ENCODE data around the gene PCCA.

Gene PCCA

DNA sequence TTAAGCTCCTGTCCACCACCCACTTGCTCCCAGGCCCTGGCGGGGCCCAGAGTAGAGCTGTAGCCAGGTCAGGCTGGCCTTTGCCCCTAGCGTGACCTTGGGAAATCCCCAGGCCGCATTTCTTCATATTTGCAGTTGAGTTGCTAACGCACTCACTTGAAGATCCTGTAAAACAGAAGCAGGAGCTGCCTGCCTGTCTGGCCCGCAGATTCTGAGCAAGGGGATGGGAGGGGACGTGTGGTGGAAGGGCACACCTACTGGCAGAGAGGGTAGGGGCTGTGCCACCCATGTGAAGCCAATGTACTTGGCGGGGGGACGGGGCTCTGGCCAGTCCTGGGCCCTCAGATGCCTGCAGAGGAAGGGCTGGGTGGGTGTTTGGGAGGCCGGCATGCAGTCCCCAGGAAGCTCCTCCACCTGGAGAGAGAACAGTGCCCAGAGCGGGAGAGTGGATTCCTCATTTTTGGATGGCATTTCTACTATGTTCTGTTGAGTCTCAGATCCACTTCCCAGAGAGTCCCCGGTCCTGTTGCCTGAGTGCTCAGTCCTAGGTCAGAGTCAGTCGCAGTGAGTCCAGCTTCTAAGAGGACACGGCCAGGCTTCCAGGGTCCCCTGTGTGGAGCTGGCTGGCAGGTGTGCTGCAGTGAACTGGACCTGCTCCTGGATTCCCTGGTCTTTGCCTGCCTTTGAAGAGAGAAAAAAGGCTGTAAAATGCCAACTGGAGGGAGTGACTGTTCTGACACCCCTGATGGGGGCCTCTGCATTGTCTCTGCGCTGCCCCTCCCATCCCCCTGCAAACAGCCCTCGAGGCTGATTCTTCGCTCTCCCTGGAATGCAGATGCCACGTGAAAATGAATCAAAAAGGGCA lies 436.8 kb downstream of the PCCA start:
- TF ChIP-seq GATA1 (IDR thresholded peaks at IDR 0.05; ENCODE audit: low read depth, low read length) (no peak), POLR2A (IDR thresholded peaks at IDR 0.05; ENCODE audit: low read length) (no peak)
- no peak for DNase-seq

DNA sequence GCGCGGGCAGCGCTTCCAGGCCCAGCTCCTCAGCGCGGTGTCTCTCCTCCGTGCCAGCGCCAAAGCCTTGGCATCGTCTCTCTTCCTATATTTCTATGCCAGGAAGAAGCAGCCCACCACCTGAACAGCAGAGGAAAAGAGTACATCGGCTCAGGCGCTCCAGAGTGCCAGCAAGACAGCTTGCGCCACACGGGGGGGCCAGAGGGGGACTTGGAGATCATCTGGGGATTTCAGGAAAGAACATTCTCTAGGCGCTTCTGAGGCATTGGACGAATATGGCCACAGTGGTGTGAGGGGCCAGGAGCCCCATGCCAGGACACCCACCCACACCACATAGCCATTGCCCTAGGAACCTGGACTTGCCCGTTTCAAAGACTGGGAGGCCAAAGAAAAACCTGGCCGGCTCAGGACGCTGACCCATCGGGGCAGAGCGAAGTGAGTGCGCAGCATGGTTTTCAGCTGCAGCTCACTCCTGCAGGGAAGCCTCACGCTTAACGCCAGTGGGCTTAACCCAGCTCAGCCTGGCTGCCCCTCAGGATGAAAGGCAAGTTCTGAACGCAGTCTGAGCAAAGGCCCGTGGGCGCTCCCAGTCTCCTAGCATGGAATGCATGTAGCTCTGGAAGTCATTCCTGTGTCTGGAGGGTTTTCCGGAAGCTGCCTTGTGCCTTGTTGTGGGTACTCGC lies 437.6 kb downstream of the PCCA start:
- no peak for DNase-seq
- TF ChIP-seq GATA1 (IDR thresholded peaks at IDR 0.05; ENCODE audit: low read depth, low read length) (no peak), POLR2A (IDR thresholded peaks at IDR 0.05; ENCODE audit: low read length) (no peak)

DNA sequence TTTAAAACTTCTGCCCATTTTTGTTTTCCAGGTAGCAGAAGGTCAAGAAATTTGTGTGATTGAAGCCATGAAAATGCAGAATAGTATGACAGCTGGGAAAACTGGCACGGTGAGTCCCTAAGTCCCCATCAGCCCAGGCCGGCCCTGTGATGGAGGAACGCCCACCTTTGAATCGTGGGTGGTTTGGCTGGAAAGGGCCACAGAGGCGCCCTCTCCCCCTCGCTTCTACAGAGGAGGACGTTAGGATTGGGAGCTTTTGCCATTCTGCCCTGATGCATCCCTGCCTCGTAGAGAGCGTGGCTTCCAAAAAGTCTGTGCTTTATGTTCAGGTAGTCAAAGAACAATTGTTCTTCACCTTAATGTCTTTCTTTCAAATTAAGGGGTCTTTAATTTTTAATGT lies 438.8 kb downstream of the PCCA start:
- DNase-seq: no peak

DNA sequence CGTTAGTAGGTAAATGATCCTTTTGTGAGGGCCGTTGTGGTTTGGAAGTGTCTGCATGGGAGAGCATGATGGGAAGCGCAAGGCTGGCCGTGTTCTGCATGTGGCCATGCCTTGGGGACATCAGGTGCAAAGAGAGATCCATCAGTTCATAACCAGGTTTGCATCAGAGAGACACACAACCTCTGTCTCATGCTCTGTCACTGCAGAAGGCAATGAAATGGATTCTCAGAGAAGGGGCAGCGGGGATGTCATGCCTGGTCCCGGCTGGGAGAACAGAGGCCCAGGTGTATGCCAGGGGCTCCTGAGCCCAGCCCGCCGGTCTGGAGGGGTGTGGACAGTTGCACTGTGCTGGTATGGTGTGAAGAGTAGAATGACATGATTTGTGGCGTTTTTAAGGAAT lies 439.5 kb downstream of the PCCA start:
- TF ChIP-seq POLR2A (IDR thresholded peaks at IDR 0.05; ENCODE audit: low read length) (no peak), GATA1 (IDR thresholded peaks at IDR 0.05; ENCODE audit: low read depth, low read length) (no peak)

More for the DNA sequence above, 438.8 kb downstream of the PCCA start:
- TF ChIP-seq GATA1 (IDR thresholded peaks at IDR 0.05; ENCODE audit: low read depth, low read length): no peak
- TF ChIP-seq POLR2A (IDR thresholded peaks at IDR 0.05; ENCODE audit: low read length): no peak

DNA sequence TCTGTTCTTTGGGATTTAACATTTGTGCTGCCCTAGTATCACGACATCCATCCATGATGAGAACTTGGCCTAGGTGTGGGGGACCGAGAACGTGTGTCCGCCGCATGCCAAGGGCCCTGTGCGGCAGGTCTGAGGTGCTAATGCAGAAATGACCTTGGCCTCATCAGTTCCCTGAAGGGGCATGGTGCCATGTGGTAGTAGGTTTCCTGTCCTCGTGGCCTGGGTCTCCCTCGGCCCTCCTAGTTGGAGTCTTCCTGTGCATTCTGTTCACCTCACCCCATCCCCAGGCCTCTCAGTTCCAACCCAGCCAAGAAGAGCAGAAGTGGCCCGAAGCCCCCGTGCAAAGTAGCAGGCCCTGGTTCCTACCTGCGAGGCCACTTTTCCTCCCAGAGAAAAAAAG lies 439.9 kb downstream of the PCCA start:
- DNase-seq: no peak
- TF ChIP-seq POLR2A (IDR thresholded peaks at IDR 0.05; ENCODE audit: low read length): no peak
- no peak for TF ChIP-seq GATA1 (IDR thresholded peaks at IDR 0.05; ENCODE audit: low read depth, low read length)

More for the DNA sequence above, 439.5 kb downstream of the PCCA start:
- no peak for DNase-seq

DNA sequence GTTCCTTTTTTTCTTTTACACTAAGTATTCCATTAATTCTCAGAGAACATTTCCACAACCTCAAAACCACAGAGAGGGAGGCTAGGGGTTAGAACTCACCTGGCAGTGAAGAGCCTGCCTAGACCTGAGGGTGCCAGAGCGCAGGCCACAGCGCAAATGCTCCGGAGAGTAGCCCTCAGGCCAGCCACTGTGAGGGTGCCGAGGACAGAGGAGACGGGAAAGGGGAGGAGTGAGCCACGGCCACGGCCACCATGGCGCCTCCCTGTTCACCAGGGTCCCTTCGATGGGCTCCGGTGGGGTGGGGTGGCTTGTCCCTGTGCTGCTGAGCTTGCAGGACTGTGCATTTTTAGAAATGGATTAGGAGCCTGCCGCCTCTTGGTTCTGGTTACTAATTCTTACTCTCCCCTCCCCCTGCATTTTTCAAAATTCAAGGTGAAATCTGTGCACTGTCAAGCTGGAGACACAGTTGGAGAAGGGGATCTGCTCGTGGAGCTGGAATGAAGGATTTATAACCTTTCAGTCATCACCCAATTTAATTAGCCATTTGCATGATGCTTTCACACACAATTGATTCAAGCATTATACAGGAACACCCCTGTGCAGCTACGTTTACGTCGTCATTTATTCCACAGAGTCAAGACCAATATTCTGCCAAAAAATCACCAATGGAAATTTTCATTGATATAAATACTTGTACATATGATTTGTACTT lies 440.9 kb downstream of the PCCA start:
- no peak for DNase-seq
- TF ChIP-seq GATA1 (IDR thresholded peaks at IDR 0.05; ENCODE audit: low read depth, low read length): no peak
- no peak for TF ChIP-seq POLR2A (IDR thresholded peaks at IDR 0.05; ENCODE audit: low read length)

DNA sequence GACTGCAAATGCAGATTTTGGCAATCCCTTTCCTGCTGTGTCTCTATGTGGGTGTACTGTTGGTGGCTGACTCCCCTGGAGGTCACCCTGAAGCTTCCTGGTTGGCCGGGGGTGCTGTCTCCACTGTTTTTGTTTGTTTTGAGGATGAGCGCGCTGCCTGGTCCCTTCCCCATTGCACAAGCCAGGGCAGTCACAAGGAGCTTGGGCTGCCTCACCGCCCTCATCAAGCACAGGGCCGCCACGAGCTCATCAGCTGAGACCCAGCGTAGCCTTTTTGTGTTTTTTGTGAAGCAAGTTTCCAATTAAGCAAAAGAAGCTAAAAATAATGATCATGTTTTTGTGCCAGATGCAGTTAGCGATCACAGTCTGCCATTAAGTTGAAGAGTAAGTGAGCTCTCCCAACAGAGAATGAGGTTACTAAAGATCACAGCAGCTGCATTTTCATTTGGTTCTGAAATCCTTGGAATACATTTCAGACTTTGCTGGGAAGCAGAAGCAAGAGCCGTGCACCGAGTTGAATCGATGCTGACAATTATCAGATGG lies 441.8 kb downstream of the PCCA start:
- no peak for TF ChIP-seq GATA1 (IDR thresholded peaks at IDR 0.05; ENCODE audit: low read depth, low read length)
- TF ChIP-seq POLR2A (IDR thresholded peaks at IDR 0.05; ENCODE audit: low read length): no peak
- DNase-seq: no peak

DNA sequence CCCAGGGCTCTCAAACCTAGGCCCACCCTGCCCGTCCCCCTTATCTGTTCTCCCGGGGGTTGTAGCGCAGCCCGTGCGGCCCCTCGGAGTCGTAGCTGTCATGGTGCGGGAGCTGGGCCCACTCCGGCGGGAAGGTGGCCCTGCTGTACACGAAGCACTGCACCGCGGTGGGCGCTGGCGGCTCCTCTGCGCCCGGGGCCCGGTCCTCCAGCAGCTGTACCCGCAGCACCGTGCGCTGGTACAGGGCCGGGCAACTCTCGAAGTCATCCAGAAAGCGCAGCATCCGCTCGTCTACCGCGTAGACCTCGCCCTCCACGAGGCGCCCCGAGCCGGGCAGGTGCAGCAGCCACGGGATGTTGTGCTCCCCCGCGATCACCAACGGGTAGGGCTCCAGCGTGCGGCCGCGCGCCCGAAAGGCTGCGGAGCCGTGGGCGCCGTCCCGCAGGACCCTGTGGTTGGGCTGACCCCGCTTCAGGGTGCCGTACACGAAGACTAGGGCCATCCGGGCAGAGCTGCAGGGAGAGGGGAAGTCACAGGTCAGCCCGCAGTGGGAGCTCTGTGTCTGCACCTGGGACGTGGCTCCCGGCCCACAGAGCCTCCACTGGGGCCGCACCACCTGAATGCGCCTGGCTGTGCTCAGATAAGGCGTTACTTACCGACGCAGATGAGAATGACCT lies 443.3 kb downstream of the PCCA start:
- DNase-seq: no peak
- no peak for TF ChIP-seq GATA1 (IDR thresholded peaks at IDR 0.05; ENCODE audit: low read depth, low read length)
- no peak for TF ChIP-seq POLR2A (IDR thresholded peaks at IDR 0.05; ENCODE audit: low read length)

DNA sequence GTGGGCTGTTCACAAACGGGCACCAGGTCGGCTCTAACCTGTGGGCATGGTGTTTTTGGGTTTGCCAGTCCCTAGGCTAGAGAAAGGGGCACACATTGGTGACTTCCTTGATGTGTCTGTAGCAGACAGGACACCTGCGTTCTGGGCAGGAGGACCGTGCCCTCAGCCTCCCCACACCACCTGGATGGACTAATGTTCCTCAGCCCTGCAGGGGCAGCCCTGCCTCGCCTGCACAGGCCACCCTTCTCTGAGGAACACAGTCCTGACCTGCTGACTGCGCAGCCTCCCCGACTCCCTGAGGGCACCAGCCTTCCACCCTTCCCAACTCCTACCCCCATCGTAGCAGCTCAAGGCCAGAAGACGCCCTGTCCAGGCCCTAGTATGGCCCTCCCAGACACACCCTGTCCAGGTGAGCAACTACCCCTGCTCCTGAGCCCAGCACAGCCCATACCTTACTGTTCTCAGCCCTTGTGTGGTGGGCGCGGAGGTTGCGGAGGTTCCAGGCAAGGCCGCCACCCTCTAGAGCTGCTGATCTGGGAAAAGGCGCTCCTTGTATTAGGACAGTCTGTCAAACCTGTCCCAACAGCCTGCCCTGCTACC lies 444.0 kb downstream of the PCCA start:
- no peak for DNase-seq
- TF ChIP-seq POLR2A (IDR thresholded peaks at IDR 0.05; ENCODE audit: low read length) (no peak), GATA1 (IDR thresholded peaks at IDR 0.05; ENCODE audit: low read depth, low read length) (no peak)

DNA sequence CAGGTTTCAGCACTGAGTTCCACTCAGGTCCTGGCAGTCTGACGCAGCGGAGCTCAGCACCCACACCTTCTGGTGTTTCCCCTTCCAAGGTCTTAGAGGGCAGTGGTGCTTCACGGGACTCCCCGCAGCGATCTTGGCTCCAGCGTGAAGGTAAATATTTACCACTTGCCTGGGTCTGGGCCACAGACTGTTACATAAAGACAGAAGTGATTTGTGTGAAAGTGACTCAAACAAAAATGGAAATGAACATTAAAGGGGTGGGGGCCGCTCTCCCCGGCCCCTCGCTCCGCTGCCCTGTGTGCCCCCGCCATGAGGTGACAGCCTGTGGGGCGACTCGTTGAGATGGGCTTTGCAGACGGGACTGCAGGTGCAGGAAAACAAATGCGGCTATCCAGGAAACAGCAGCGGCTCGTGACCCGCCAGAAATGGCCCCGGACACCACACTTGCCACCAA lies 444.7 kb downstream of the PCCA start:
- DNase-seq: no peak
- TF ChIP-seq GATA1 (IDR thresholded peaks at IDR 0.05; ENCODE audit: low read depth, low read length) (no peak), POLR2A (IDR thresholded peaks at IDR 0.05; ENCODE audit: low read length) (no peak)

DNA sequence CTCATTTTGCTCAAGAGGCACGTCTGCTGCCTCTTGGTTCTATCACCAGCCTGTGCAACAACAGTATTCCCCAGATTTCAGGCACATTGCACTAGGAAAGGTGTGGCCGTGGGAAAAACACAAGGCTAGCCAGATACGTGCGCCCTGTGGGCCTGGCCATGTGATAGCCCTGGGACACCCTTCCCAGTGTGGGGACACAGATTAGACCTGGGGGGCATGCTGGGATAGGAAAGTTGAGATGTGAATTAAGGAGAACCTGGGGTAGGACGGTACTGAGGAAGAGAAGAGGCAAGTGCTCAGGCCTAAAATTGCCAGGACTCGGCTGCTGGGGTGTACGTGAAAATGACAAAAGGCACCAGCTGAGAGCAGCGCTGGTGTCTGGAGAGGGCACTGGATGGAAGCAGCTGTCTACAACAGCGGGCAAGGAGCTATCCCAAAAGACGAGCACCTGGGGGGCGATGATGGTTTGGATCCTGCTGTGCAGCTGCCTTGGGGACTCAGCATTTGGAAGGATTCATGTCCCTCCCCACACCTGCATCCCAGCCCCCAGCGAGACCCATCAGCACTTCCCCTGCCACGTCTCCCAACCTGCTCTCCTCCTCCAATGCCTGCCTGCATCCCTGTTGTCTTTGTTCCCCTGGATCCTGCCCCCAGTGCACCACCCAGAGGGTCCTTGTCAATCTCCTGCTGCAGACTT lies 445.4 kb downstream of the PCCA start:
- no peak for DNase-seq
- no peak for TF ChIP-seq GATA1 (IDR thresholded peaks at IDR 0.05; ENCODE audit: low read depth, low read length)
- TF ChIP-seq POLR2A (IDR thresholded peaks at IDR 0.05; ENCODE audit: low read length): no peak

DNA sequence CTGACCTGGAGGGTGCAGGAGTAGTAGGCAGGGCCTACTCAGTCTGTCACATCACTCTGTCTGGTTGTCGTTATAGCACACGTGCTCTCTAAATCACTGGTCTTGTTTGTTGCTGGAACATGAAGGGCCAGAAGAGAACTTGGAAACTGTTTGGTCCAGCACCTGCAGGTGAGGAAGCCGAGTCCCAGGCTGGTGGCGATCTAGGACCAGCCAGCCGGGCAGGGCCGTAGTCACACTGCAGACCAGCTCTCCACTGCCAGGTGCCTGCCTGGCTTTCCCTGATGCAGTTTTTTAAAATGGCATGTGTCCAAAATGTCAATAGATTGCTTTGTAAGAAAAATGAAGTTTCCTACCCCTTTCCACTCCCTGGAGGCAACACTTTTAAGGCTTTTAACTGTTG lies 446.0 kb downstream of the PCCA start:
- DNase-seq: no peak
- no peak for TF ChIP-seq POLR2A (IDR thresholded peaks at IDR 0.05; ENCODE audit: low read length)
- TF ChIP-seq GATA1 (IDR thresholded peaks at IDR 0.05; ENCODE audit: low read depth, low read length): no peak

All from erythroblast (primary cell).